ENCODE measurements around the gene PIGP. TPM values are rescaled to one million over a fixed set of nuclear protein-coding genes. Genes with fewer than 3 reads are reported as not detected.

The PIGP gene
- total RNA-seq, 3 donors from 2014 or later = 14.7 to 29.6 (median 25.5) TPM

DNA sequence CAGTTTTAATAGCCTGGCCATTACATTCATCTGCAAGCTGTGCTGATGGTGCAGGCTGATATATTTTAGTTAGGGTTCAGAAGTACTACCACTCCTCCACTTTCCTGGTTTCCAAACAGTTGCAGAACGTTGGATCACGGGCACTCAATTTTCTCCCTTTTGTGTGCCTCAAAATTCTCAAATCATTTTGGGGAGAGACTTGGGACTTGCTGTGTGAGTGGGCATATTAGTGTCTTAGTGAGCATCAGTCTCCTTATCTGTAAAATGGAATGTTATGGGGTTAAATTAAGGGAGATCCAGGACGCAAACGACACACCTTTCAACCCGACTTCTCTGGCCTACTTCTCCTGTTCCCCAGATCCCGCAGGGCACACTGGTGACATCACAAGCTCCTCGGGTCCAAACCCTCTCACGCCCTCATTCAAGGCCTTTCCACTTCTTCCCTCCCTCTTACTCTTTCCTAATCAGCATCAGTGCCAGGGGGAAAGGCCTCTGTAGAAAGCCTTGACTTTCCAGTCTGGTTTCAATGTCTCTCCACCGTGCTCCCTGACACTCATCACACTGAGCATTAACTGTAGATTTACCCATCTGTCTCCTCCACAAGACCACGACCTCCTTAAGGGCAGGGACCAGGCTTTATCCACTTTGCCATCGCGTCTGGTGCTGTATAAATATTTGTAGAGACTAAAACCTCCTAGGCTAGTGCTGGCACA is 1.2 kb downstream of the PIGP start:
- Histone ChIP-seq H3K4me1 (no peaks in the 10 kb centered on the region), H3K4me3 (peak overlapping the region; percentile 73 to 95 (median 85)), H3K36me3 (no peaks in the 10 kb centered on the region), H3K9me3 (no peaks in the 10 kb centered on the region), H3K27ac (peak overlapping the region; percentile 99 to 100), H3K27me3 (no peaks in the 10 kb centered on the region)
- TF ChIP-seq, protein P1, sequence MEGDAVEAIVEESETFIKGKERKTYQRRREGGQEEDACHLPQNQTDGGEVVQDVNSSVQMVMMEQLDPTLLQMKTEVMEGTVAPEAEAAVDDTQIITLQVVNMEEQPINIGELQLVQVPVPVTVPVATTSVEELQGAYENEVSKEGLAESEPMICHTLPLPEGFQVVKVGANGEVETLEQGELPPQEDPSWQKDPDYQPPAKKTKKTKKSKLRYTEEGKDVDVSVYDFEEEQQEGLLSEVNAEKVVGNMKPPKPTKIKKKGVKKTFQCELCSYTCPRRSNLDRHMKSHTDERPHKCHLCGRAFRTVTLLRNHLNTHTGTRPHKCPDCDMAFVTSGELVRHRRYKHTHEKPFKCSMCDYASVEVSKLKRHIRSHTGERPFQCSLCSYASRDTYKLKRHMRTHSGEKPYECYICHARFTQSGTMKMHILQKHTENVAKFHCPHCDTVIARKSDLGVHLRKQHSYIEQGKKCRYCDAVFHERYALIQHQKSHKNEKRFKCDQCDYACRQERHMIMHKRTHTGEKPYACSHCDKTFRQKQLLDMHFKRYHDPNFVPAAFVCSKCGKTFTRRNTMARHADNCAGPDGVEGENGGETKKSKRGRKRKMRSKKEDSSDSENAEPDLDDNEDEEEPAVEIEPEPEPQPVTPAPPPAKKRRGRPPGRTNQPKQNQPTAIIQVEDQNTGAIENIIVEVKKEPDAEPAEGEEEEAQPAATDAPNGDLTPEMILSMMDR (IDR thresholded peaks at IDR 0.05) = no peak
- peak; percentile 10 to 55 (median 22) for TF ChIP-seq POLR2AphosphoS5 (IDR thresholded peaks at IDR 0.05)
- no peak for TF ChIP-seq POLR2A (IDR thresholded peaks at IDR 0.05)
- DNase-seq (ENCODE audit: low spot score in 2 of 2) = peak; percentile 70 to 72
- intact Hi-C loops (cut with DNase I; ENCODE audit: low total_unique reads) = no loop called here

DNA sequence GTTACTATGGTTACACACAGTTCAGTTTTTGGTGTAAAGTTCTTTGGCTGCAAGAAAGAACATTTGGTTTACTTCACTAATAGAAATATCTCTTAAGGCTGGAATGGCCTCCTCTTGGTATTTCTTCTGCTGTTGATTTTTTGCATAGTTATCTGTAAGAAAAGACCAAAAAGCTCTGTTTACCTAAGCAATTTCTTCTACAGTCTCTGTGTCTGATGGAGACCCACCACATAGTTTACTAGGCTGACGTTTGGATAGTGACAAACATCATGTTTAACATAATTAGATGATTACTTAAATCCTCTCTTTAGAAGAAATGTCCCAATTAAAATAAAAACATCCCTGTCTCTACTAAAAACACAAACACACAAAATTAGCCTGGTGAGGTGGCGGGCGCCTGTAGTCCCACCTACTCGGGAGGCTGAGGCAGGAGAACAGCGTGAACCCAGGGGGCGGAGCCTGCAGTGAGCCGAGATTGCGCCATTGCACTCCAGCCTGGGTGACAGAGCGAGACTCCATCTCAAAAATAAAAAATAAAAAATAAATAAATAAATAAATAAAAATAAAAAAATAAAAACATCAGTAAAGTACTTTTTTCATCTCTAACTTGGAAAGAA is 7.2 kb downstream of the PIGP start:
- intact Hi-C loops (cut with DNase I; ENCODE audit: low total_unique reads) = no loop called here
- Histone ChIP-seq H3K4me1 (no peaks in the 10 kb centered on the region), H3K36me3 (no peaks in the 10 kb centered on the region), H3K9me3 (no peaks in the 10 kb centered on the region), H3K4me3 (no peak overlapping the region), H3K27ac (no peak overlapping the region), H3K27me3 (no peaks in the 10 kb centered on the region)
- DNase-seq (ENCODE audit: low spot score in 2 of 2) = no peak
- no peak for TF ChIP-seq POLR2A (IDR thresholded peaks at IDR 0.05)
- TF ChIP-seq, protein P1 (IDR thresholded peaks at IDR 0.05) = no peak
- TF ChIP-seq POLR2AphosphoS5 (IDR thresholded peaks at IDR 0.05) = no peak

DNA sequence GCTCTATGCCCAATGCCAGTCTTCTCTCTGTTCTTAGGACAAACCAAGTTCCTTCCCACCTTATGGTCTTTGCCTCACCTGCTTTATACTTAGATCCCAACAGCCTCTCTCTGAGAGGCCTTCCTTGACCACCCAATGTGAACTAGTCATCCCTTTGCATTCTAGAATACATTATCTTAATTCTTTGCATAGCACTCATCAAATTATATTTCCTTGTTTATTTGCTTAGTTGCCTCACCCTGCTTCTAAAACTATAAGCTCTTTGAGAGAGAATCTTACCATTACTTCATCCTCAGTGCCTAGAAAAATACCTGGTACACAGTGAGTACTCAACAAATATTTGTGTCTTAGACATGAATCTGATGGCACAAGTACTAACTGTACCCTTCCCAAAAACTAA is 8.0 kb downstream of the PIGP start:
- Histone ChIP-seq H3K36me3 (no peaks in the 10 kb centered on the region), H3K4me3 (no peak overlapping the region), H3K27me3 (no peaks in the 10 kb centered on the region), H3K27ac (no peak overlapping the region), H3K4me1 (no peaks in the 10 kb centered on the region), H3K9me3 (no peaks in the 10 kb centered on the region)
- no peak for DNase-seq (ENCODE audit: low spot score in 2 of 2)
- intact Hi-C loops (cut with DNase I; ENCODE audit: low total_unique reads) = no loop called here
- TF ChIP-seq POLR2AphosphoS5 (IDR thresholded peaks at IDR 0.05) = no peak
- TF ChIP-seq, protein P1 (IDR thresholded peaks at IDR 0.05) = no peak
- no peak for TF ChIP-seq POLR2A (IDR thresholded peaks at IDR 0.05)

DNA sequence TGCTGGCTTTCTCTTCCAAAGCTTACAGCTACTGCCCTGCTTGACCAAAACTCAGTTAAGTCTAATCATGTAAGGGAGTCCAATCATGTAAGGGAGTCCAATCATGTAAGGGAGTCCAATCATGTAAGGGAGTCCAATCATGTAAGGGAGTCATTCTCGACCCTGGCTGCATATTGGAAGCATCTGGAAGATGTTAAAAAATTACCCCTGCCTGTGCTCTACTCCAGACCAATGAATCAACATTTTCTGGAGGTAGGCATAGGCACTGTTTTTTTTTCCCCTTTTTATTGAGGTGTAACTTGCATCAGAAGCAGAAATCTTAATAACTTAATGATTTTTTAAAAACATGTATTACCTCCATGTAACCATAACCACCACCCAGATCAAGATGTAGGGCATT is 9.4 kb downstream of the PIGP start:
- intact Hi-C loops (cut with DNase I; ENCODE audit: low total_unique reads) = no loop called here
- TF ChIP-seq POLR2A (IDR thresholded peaks at IDR 0.05) = no peak
- TF ChIP-seq POLR2AphosphoS5 (IDR thresholded peaks at IDR 0.05) = no peak
- TF ChIP-seq, protein P1 (IDR thresholded peaks at IDR 0.05) = no peak
- Histone ChIP-seq H3K36me3 (no peaks in the 10 kb centered on the region), H3K4me1 (no peaks in the 10 kb centered on the region), H3K27me3 (no peaks in the 10 kb centered on the region), H3K4me3 (no peak overlapping the region), H3K27ac (no peak overlapping the region), H3K9me3 (no peaks in the 10 kb centered on the region)
- no peak for DNase-seq (ENCODE audit: low spot score in 2 of 2)

DNA sequence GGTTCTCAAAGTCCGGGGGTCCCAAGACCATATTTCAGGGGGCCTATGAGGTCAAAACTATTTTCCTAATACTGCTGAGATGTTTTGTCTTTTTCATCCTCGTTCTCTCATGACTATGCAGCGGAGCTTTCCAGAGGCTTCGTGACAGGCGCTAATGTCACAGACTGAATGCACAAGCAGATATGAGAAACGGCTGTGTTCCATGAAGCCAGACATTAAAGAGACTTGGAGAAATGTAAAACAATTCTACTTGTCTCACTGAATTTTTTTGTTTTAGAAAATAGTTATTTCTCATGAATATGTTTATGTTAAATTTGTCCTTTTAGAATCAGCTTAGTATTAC is 10.3 kb downstream of the PIGP start:
- no peaks in the 10 kb centered on the region for H3K4me1 ChIP-seq
- DNase-seq (ENCODE audit: low spot score in 2 of 2) = no peak
- no peak for TF ChIP-seq POLR2A (IDR thresholded peaks at IDR 0.05)
- intact Hi-C loops (cut with DNase I; ENCODE audit: low total_unique reads) = no loop called here
- H3K27me3 ChIP-seq = no peaks in the 10 kb centered on the region
- H3K36me3 ChIP-seq = no peaks in the 10 kb centered on the region
- H3K9me3 ChIP-seq = no peaks in the 10 kb centered on the region
- H3K27ac ChIP-seq = no peak overlapping the region
- no peak overlapping the region for H3K4me3 ChIP-seq

All from breast epithelium (tissue), 4 donors.